Measurements from ENCODE around the gene PDZD7.
"Not testable (repeated sequence)": the region's sequence is repeated elsewhere in the genome, so short reads cannot be mapped to it uniquely, and the experiment has no call there.

PDZD7 gene

DNA sequence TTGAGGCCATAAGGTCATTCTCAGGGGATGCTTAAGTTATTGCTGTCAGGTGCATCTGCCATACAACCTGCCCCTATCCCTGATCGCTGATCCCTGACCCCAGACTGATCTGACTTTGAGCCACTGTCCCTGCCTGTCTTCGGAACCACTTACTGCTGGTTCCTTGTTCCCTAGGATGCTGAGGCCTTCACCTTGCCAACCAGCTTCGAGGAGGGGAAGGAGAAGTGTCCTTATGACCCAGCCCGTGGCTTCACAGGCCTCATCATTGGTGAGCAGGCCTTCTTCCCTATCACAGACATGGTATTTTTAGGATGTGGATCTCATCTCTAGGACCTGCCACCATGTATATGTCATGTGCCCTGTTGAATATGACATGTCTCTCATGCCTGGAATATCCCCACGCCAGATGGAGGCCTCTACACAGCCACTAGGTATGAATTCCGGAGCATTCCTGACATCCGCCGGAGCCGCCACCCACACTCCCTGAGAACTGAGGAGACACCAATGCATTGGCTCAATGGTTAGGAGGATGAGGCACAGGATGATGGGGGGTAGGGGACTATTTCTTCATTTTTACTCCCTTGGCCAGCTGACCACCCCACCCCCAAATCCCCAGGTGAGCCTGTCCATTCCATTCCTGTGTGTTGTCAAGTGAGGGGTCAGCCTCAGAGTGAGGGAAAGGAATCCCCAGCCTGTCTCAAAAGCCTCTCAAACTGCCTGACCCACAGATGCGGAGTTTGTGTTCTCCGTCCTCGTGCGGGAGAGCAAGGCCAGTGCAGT, 52.6 kb downstream of the PDZD7 start:
- Histone ChIP-seq H3K36me3 (0 out of 2 replicates have a peak, but pooled peaks cover 3% of the 10 kb centered on the region), H3K9me3 (no peaks in the 10 kb centered on the region), H3K27me3 (no peaks in the 10 kb centered on the region), H3K4me1 (no peaks in the 10 kb centered on the region), H3K4me3 (ENCODE audit: low read depth, low read length) (no peak overlapping the region)
- DNase-seq, result no peak
- TF ChIP-seq, protein P1, sequence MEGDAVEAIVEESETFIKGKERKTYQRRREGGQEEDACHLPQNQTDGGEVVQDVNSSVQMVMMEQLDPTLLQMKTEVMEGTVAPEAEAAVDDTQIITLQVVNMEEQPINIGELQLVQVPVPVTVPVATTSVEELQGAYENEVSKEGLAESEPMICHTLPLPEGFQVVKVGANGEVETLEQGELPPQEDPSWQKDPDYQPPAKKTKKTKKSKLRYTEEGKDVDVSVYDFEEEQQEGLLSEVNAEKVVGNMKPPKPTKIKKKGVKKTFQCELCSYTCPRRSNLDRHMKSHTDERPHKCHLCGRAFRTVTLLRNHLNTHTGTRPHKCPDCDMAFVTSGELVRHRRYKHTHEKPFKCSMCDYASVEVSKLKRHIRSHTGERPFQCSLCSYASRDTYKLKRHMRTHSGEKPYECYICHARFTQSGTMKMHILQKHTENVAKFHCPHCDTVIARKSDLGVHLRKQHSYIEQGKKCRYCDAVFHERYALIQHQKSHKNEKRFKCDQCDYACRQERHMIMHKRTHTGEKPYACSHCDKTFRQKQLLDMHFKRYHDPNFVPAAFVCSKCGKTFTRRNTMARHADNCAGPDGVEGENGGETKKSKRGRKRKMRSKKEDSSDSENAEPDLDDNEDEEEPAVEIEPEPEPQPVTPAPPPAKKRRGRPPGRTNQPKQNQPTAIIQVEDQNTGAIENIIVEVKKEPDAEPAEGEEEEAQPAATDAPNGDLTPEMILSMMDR (IDR thresholded peaks at IDR 0.05; ENCODE audit: low read depth, low read length), result no peak

DNA sequence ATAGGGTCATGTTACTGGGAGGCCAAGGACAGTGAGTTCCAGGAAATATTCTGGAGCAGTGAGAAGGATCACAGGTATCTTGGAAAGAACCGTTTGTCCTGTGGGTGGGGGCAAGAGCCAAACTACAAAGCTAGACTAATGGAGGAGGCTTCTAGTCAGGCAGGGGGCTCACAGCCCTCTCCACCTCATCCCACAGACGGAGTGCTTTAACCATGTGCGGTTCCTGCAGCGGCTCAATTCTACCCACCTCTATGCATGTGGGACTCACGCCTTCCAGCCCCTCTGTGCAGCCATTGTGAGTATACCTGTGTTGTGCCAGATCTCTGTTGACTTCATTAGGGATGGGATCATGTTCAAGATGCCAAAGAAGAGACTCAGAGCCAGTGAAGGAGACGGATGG, 53.5 kb downstream of the PDZD7 start:
- Histone ChIP-seq H3K27me3 (no peaks in the 10 kb centered on the region), H3K36me3 (0 out of 2 replicates have a peak, but pooled peaks cover 3% of the 10 kb centered on the region), H3K4me3 (ENCODE audit: low read depth, low read length) (no peak overlapping the region), H3K9me3 (no peaks in the 10 kb centered on the region), H3K4me1 (no peaks in the 10 kb centered on the region)
- TF ChIP-seq, protein P1 (IDR thresholded peaks at IDR 0.05; ENCODE audit: low read depth, low read length), result no peak
- DNase-seq, result no peak

DNA sequence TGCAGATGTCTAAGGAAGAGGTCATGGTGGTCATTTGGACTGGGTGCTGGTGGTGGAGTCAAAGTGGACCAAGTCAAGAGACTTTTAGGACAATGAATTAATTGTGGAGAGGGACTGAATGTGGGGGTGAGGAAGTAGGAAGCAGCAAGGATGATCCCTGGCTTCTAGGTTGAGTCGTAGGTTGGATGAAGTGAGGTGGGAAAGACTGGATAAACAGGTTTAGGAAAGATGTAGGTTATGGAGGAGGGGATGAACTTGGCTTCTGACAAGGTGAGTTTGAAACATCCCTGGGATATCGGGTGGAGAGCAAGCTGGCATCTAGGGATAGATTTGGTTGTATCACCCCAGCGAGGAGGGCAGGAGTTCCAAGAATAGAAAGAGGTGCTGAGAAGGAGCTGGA, 54.0 kb downstream of the PDZD7 start:
- Histone ChIP-seq H3K36me3 (0 out of 2 replicates have a peak, but pooled peaks cover 3% of the 10 kb centered on the region), H3K4me1 (no peaks in the 10 kb centered on the region), H3K4me3 (ENCODE audit: low read depth, low read length) (no peak overlapping the region), H3K9me3 (no peaks in the 10 kb centered on the region), H3K27me3 (no peaks in the 10 kb centered on the region)
- DNase-seq, result no peak
- TF ChIP-seq, protein P1 (IDR thresholded peaks at IDR 0.05; ENCODE audit: low read depth, low read length), result no peak

DNA sequence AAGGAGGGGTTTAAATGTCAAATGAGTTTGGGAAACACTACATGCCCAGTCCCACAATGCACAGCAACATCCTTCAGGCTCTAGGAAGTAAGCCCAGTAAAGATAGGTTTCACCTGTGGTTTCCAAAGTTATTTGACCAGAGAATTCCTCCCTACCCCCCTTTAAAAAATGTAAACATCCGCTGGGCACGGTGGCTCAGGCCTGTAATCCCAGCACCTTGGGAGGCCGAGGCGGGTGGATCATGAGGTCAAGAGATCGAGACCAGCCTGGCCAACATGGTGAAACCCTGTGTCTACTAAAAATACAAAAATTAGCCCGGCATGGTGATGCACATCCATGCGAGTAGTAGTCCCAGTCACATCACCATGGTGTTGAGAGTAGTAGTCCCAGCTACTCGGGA, 55.5 kb downstream of the PDZD7 start:
- H3K9me3 ChIP-seq, H3K4me1 ChIP-seq, H3K36me3 ChIP-seq: not testable (repeated sequence)

DNA sequence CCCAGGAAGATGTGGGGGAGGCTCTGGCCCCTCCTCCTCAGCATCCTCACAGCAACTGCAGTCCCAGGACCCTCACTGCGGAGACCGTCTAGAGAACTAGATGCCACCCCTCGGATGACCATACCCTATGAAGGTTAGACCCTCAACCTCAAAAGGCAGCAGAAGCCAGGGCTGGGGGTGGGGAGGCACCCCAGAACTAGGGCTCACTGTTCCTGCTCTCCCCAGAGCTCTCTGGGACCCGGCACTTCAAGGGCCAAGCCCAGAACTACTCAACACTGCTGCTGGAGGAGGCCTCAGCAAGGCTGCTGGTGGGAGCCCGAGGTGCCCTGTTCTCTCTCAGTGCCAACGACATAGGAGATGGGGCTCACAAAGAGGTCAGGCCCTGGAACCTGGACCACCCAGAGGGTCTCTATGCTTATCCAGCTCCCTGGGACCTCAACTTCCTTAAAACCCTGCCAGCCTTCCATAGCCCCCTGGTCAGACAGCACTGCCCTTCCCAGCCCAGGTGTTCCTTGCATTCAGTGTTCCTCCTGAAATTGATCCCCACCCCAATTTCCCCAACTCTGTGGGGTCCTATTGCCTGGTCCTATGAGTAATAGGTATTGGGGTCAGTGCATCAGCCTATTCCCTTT, 57.9 kb downstream of the PDZD7 start:
- no peaks in the 10 kb centered on the region for H3K27me3 ChIP-seq
- H3K36me3 ChIP-seq, result no peaks in the 10 kb centered on the region
- DNase-seq, result no peak
- no peaks in the 10 kb centered on the region for H3K9me3 ChIP-seq
- TF ChIP-seq, protein P1 (IDR thresholded peaks at IDR 0.05; ENCODE audit: low read depth, low read length), result no peak
- no peak overlapping the region for H3K4me3 ChIP-seq (ENCODE audit: low read depth, low read length)
- no peaks in the 10 kb centered on the region for H3K4me1 ChIP-seq

More for the DNA sequence above, 55.5 kb downstream of the PDZD7 start:
- DNase-seq; H3K4me3 ChIP-seq (ENCODE audit: low read depth, low read length); H3K27me3 ChIP-seq: not testable (repeated sequence)

DNA sequence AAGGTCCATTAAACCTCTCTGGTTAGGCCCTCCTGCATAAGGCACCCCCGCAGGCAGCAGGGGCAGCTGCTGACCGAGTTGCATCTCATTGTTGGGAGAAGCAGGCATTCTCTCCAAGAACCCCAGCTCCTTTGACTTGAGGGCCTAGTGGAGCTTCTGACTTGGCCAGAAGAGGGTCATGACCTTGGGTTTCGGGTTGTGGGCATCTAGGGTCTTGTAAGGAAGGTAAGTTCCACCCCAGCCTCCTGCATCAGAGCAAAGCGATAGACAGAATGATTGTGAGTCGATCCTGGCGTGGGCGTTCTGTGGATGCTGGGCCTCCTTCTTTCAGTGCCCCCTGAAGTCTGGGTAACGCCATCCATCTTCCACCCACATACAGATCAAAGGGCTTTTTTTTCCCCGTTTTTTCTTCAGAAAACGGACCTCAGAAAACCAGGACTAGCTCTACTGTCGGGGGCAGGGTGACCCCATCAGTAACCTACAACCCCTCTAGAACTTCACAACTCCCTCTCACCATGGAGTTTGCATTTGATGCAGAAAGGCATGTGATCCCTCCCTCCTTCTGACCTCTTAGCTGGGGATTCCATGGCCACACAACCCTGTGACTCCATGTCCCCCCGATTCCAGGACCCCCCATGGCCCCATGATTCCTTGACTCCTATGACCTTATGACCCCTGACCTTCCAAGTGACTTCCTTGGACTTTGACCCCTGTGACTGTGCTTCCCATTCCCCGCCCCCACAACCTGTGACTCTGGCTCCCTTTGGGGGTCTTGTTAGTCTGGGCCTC, 58.6 kb downstream of the PDZD7 start:
- Histone ChIP-seq H3K4me3 (ENCODE audit: low read depth, low read length) (no peak overlapping the region), H3K36me3 (no peaks in the 10 kb centered on the region), H3K4me1 (no peaks in the 10 kb centered on the region), H3K9me3 (no peaks in the 10 kb centered on the region), H3K27me3 (no peaks in the 10 kb centered on the region)
- DNase-seq, result no peak
- TF ChIP-seq, protein P1 (IDR thresholded peaks at IDR 0.05; ENCODE audit: low read depth, low read length), result no peak

Measured in BE2C (cell line).